Liver (tissue), 9 donors: Measurements from ENCODE around the gene TAS1R1. TPM values are rescaled to one million over a fixed set of nuclear protein-coding genes. Genes with fewer than 3 reads are reported as not detected.

Experiments
- DNase-seq: peaks from one replicate; pipeline ENCODE4 v3.0.0-alpha.2; 2017; ENCODE audit warnings: low spot score
- H3K27ac ChIP-seq, 2 donors: one replicate each; pipeline ENCODE4 v1.7.0; 2013; ENCODE audit warnings: inconsistent platforms in 2 of 2, low read length in 2 of 2, control low read depth in 1 of 2, low read depth in 1 of 2, mild to moderate bottlenecking in 1 of 2
- H3K27me3 ChIP-seq, 4 donors: one replicate each; pipeline versions ENCODE4 v1.6.1 to v1.7.0; 2013; ENCODE audit warnings: low read length in 3 of 4, inconsistent platforms in 1 of 4, mild to moderate bottlenecking in 1 of 4, moderate library complexity in 1 of 4; ENCODE audit not compliant: control insufficient read depth in 4 of 4, insufficient read depth in 4 of 4
- H3K36me3 ChIP-seq, 4 donors: one replicate each; pipeline versions ENCODE4 v1.6.1 to v1.7.0; 2013; ENCODE audit warnings: low read length in 3 of 4, mild to moderate bottlenecking in 3 of 4, low read depth in 1 of 4, moderate library complexity in 1 of 4; ENCODE audit not compliant: control insufficient read depth in 4 of 4, insufficient read depth in 3 of 4
- H3K4me1 ChIP-seq, 4 donors: one replicate each; pipeline versions ENCODE4 v1.6.1 to v1.7.0; 2013; ENCODE audit warnings: low read length in 3 of 4, mild to moderate bottlenecking in 3 of 4, moderate library complexity in 1 of 4; ENCODE audit not compliant: control insufficient read depth in 4 of 4, insufficient read depth in 4 of 4
- H3K4me3 ChIP-seq, 3 donors: one replicate each; pipeline versions ENCODE4 v1.6.1 to v1.7.0; 2013; ENCODE audit warnings: low read length in 3 of 3, control low read depth in 1 of 3, low read depth in 1 of 3, mild to moderate bottlenecking in 1 of 3
- H3K9ac ChIP-seq, 2 donors: one replicate each; pipeline ENCODE4 v1.7.0; 2013; ENCODE audit warnings: low read length in 2 of 2, mild to moderate bottlenecking in 2 of 2, moderate library complexity in 2 of 2, control low read depth in 1 of 2, low read depth in 1 of 2
- H3K9me3 ChIP-seq, 4 donors: one replicate each; pipeline versions ENCODE4 v1.6.1 to v1.7.0; 2013; ENCODE audit warnings: low read length in 3 of 4; ENCODE audit not compliant: control insufficient read depth in 4 of 4
- ATF3 ChIP-seq: IDR thresholded peaks from 2 replicates; pipeline ENCODE4 v1.6.1; 2016; ENCODE audit warnings: antibody characterized with exemption
- CTCF ChIP-seq: fragments of 150-350 bp; IDR thresholded peaks from 2 replicates; pipeline ENCODE4 v1.5.1; 2017; ENCODE audit warnings: improper control_type of control experiment, low read depth, low read length; ENCODE audit not compliant: missing input control
- EGR1 ChIP-seq, 2 donors: IDR thresholded peaks; 2 replicates each; pipeline ENCODE4 v1.6.1; 2016 to 2018; ENCODE audit warnings: antibody characterized with exemption in 2 of 2, low read depth in 2 of 2
- FOXA1 ChIP-seq: IDR thresholded peaks from 2 replicates; pipeline ENCODE4 v1.6.1; 2016; ENCODE audit warnings: antibody characterized with exemption
- FOXA2 ChIP-seq: IDR thresholded peaks from 2 replicates; pipeline ENCODE4 v1.6.1; 2016; ENCODE audit warnings: antibody characterized with exemption
- HNF4A ChIP-seq, 2 donors: conservative IDR thresholded peaks; 2 replicates each; pipeline ENCODE4 v1.6.1; 2016; ENCODE audit warnings: antibody characterized with exemption in 2 of 2, mild to moderate bottlenecking in 2 of 2
- HNF4G ChIP-seq: IDR thresholded peaks from 2 replicates; pipeline ENCODE4 v1.6.1; 2016; ENCODE audit warnings: antibody characterized with exemption
- MAX ChIP-seq: IDR thresholded peaks from 2 replicates; pipeline ENCODE4 v1.6.1; 2016; ENCODE audit warnings: antibody characterized with exemption
- NR2F2 ChIP-seq: IDR thresholded peaks from 2 replicates; pipeline ENCODE4 v1.6.1; 2016; ENCODE audit warnings: antibody characterized with exemption
- RAD21 ChIP-seq, 2 donors: IDR thresholded peaks; 2 replicates each; pipeline ENCODE4 v1.6.1; 2016; ENCODE audit warnings: antibody characterized with exemption in 2 of 2, mild to moderate bottlenecking in 2 of 2
- REST ChIP-seq: IDR thresholded peaks from 2 replicates; pipeline ENCODE4 v1.6.1; 2016; ENCODE audit warnings: antibody characterized with exemption, mild to moderate bottlenecking
- SP1 ChIP-seq: IDR thresholded peaks from 2 replicates; pipeline ENCODE4 v1.6.1; 2018; ENCODE audit warnings: antibody characterized with exemption, mild to moderate bottlenecking
- TAF1 ChIP-seq: conservative IDR thresholded peaks from 2 replicates; pipeline ENCODE4 v1.6.1; 2016; ENCODE audit warnings: antibody characterized with exemption, mild to moderate bottlenecking
- YY1 ChIP-seq: IDR thresholded peaks from 2 replicates; pipeline ENCODE4 v1.6.1; 2016; ENCODE audit warnings: antibody characterized with exemption, mild to moderate bottlenecking
- ZBTB33 ChIP-seq: IDR thresholded peaks from 2 replicates; pipeline ENCODE4 v1.6.1; 2016; ENCODE audit warnings: antibody characterized with exemption
- WGBS: extraction: QIAGEN DNeasy Blood & Tissue Kit; methylation state at CpG from one replicate; pipeline ENCODE4 v1.1.7; 2013; 5-methylcytosine and 5-hydroxymethylcytosine counted together
- polyA plus RNA-seq, 2 donors: library from polyadenylated mRNA; stranded (reverse) in 1 of 2; unstranded in 1 of 2; fragments of 200-250 nt in 1 of 2; fragments of >200 nt in 1 of 2; fragmentation: Nextera tagmentation in 1 of 2; extraction: Ambion mirVana in 1 of 2; gene quantifications; one replicate each; pipeline versions ENCODE4 v1.2.1 to v1.2.3, GENCODE V29; 2013 to 2015
- total RNA-seq, 2 donors: library from RNA; depleted of rRNA; stranded (reverse); fragments of >200 nt; gene quantifications; one replicate each; pipeline ENCODE4 v1.2.3, GENCODE V29; 2014
- donor health status: healthy.
- donor health status: healthy.
- donor health status: healthy.
- donor health status: healthy.
- donor health status: healthy.

Gene TAS1R1
- total and polyA plus RNA-seq, 4 donors, result not detected

- WGBS, result 96% methylated on average over 9 of the region's 9 CpGs
- Histone ChIP-seq H3K36me3 (peaks cover 0 to 21% (median 8%) of the 10 kb centered on the region in 4 donors), H3K9me3 (no peaks in the 10 kb centered on the region), H3K27me3 (no peaks in the 10 kb centered on the region), H3K4me1 (peaks cover 6 to 44% (median 32%) of the 10 kb centered on the region in 4 donors), H3K9ac (no peak overlapping the region), H3K4me3 (no peak overlapping the region), H3K27ac (no peak overlapping the region)
- TF ChIP-seq REST (no peak), FOXA1 (no peak), RAD21 (IDR thresholded peaks at IDR 0.05) (no peak)
- DNase-seq, result no peak
Measured at GRCh38 chr1:6627031-6627430, 71.9 kb downstream of the TAS1R1 start.

GRCh38 chr1:6627841-6628545 lies 72.9 kb downstream of the TAS1R1 start:
- no peaks in the 10 kb centered on the region for H3K9me3 ChIP-seq
- H3K27ac ChIP-seq, result no peak overlapping the region
- no peak for TF ChIP-seq CTCF
- no peak for TF ChIP-seq FOXA2
- no peak for TF ChIP-seq MAX
- no peak for TF ChIP-seq TAF1
- no peak for TF ChIP-seq HNF4A (conservative IDR thresholded peaks at IDR 0.05)
- no peaks in the 10 kb centered on the region for H3K27me3 ChIP-seq
- no peak overlapping the region for H3K9ac ChIP-seq
- 94% methylated on average over 21 of the region's 21 CpGs for WGBS
- peaks cover under 1 to 34% (median 22%) of the 10 kb centered on the region in 4 donors for H3K4me1 ChIP-seq
- H3K36me3 ChIP-seq, result peaks cover 0 to 30% (median 15%) of the 10 kb centered on the region in 4 donors
- no peak overlapping the region for H3K4me3 ChIP-seq
- no peak for DNase-seq

- H3K4me1 ChIP-seq, result peaks cover 0 to 24% (median 14%) of the 10 kb centered on the region in 4 donors
- no peaks in the 10 kb centered on the region for H3K27me3 ChIP-seq
- 93% methylated on average over 12 of the region's 12 CpGs for WGBS
- no peak for DNase-seq
- no peak overlapping the region for H3K4me3 ChIP-seq
- H3K9ac ChIP-seq, result no peak overlapping the region
- no peak overlapping the region for H3K27ac ChIP-seq
- H3K36me3 ChIP-seq, result peaks cover 0 to 41% (median 21%) of the 10 kb centered on the region in 4 donors
- H3K9me3 ChIP-seq, result no peaks in the 10 kb centered on the region
- TF ChIP-seq ZBTB33 (no peak), CTCF (no peak), EGR1 (IDR thresholded peaks at IDR 0.05; ENCODE audit: low read depth in 2 of 2) (no peak), FOXA1 (no peak), SP1 (no peak), MAX (no peak), ATF3 (no peak), FOXA2 (no peak), HNF4G (no peak), RAD21 (IDR thresholded peaks at IDR 0.05) (no peak), YY1 (no peak), NR2F2 (no peak)
Measured at GRCh38 chr1:6628971-6629479, 73.9 kb downstream of the TAS1R1 start.
